Measurements from ENCODE around the gene RIN3.

The RIN3 gene

DNA sequence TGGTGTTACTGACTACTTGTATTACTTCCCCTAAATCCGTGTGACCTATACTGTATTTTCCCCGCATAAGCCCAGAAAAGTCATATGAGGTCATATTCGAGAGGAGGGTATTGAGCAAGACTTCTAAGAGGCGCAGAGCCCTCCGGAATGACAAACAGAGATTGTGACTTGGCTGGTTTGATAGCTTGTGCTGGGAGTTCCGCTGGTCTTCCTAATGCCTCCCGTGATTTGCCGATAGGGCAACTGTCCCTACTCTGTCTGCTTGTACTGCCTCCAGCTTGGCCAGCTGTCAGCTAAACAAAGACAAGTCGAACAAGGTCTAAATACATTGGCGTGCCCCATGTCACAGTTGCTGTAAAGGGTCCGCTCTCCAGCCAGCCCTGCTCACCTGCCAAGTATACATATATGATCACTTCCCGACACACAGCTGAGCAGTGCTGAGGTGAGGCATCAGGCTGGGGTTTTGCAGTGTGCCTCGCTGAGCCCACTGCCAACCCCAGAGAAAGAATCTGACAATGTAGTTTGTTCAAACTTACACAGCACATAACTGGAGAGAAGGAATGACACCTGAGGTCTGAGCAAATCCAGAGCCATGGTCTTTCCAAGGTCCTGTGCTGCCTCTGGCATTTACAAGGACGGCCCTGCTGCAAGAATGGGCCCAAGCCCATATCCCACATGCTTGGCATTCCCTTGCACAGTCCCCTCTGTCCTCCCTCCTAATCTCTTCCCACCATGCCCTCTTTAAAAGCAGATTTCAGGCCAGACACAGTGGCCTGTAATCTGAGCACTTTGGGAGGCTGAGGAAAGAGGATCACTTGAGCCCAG lies 211.1 kb downstream of the RIN3 start:
- DNase-seq (ENCODE audit: low spot score) = no peak

- DNase-seq (ENCODE audit: low spot score) = no peak
Observed at GRCh38 chr14:92726135-92726932, 212.8 kb downstream of the RIN3 start.

GRCh38 chr14:92726933-92727262 lies 213.3 kb downstream of the RIN3 start:
- no peak for DNase-seq (ENCODE audit: low spot score)

GRCh38 chr14:92728759-92729364 lies 215.3 kb downstream of the RIN3 start:
- DNase-seq (ENCODE audit: low spot score) = no peak

GRCh38 chr14:92729634-92730358 lies 216.2 kb downstream of the RIN3 start:
- DNase-seq (ENCODE audit: low spot score) = no peak

- DNase-seq (ENCODE audit: low spot score) = no peak
Observed at GRCh38 chr14:92731622-92732115, 218.1 kb downstream of the RIN3 start.

DNA sequence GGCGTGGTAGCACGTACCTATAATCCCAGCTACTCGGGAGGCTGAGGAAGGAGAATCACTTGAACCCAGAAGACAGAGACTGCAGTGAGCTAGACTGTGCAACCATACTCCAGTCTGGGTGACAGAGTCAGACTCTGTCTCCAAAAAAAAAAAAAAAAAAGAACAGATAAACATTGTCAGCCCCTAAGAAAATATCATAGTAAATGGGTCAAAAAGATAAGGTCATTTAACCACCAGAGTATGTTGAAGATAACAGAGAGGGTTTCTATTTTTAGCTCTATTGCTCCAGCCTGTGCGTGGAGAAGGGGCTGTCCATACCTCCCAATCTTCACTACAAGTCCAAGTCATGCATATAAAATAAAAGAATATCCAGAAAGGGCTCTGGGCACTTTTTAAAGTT lies 219.4 kb downstream of the RIN3 start:
- no peak for DNase-seq (ENCODE audit: low spot score)

DNA sequence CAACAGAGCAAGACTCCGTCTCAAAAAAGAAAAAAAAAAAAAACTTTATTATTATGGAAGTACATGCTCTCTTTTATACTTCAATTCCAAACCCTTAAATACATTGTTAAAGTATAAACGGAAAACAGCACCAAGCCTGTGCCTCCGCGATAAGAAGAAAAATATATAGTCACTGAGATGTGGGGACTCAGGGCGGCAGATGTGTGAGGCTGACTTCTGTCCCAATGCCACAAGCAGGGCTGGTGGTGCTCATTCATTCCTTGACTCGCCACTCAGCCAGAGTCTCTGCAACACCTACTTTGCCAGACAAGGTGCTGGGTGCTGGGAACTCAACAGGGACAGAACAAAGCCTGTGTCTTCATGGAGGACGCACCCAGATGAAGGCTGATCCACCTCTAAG lies 221.0 kb downstream of the RIN3 start:
- no peak for DNase-seq (ENCODE audit: low spot score)

DNA sequence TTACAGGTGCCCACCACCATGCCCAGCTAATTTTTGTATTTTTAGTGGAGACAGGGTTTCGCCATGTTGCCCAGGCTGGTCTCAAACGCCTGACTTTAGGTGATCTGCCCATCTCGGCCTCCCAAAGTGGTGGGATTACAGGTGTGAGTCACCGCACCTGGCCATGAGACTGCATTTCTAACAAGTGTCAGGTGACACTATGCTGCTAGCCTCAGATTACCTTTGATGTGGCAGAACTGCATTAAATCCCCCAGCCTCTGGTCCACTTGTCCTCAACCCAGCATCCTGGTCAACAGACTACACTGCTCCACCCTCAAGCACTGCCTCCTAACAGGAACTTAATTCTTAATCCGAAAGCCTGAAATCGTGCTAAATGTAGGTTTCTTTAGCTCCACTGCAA lies 221.8 kb downstream of the RIN3 start:
- no peak for DNase-seq (ENCODE audit: low spot score)

DNA sequence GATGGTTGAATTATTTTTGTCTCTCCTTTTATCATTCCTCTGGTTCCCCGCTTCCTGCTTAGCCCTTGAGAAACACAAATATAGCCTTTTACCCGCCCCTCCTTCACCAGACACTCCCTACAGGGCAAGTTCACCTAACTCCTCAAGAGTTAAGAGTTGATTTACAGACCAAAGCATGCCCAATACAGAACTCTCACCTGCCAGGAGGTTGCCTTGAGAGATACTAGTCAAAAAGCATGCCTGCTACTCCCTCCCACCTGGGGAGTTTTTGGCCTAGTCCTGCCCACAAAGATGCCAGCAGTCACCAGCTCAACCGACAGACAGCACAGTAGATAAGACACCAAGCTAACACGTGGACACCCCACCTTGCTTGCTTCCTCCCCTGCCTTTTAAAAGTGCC lies 223.6 kb downstream of the RIN3 start:
- DNase-seq (ENCODE audit: low spot score) = no peak

DNA sequence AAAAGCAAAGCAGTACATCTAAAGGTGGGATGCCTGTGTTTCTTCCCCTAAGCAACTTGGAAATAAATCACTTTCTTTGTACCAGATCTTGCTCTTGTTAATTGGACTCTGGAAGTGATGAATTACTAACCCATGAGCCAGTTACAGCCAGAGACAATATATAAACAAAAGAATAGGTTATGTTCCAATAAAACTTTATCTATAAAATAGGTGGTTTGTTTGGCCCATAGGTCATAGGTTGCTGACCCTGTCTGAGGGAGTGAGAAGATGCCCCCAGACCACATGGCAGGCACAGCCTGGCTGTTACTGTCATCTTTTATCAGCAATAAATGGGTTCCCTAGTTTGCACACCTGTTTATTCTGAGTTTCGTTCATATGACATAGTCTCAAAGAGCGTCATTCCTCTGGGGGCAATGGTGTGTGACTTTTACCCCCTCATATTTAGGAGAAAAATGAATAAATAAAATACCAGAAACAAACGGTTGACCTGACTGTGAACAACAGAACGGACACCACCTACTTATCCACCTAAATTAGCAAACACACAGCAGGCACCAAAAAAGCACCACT lies 224.1 kb downstream of the RIN3 start:
- no peak for DNase-seq (ENCODE audit: low spot score)
